Fibroblast of lung (primary cell): ENCODE measurements around the gene CGB2. TPM values are rescaled to one million over a fixed set of nuclear protein-coding genes. Genes with fewer than 3 reads are reported as not detected.

ENCODE experiments used
- DNase-seq, 2 donors: peaks; one replicate each; pipeline versions ENCODE4 v3.0.0 to v3.0.0-alpha.2; 2010; ENCODE audit warnings: low read depth in 2 of 2
- H2AFZ ChIP-seq: 2 replicates; pipeline ENCODE4 v1.5.1; 2012; ENCODE audit warnings: low read length, control low read depth, inconsistent platforms
- H3K27ac ChIP-seq: 2 replicates; pipeline ENCODE4 v1.5.1; 2011; ENCODE audit warnings: low read length, control low read depth; ENCODE audit not compliant: insufficient read depth
- H3K27me3 ChIP-seq: 2 replicates; pipeline ENCODE4 v1.5.1; 2011; ENCODE audit warnings: mild to moderate bottlenecking, low read length; ENCODE audit not compliant: control insufficient read depth, insufficient read depth
- H3K36me3 ChIP-seq: 2 replicates; pipeline ENCODE4 v1.5.1; 2011; ENCODE audit warnings: low read length; ENCODE audit not compliant: control insufficient read depth, insufficient read depth
- H3K4me1 ChIP-seq: 2 replicates; pipeline ENCODE4 v1.5.1; 2011; ENCODE audit warnings: low read length; ENCODE audit not compliant: control insufficient read depth, insufficient read depth; ENCODE audit errors: extremely low read depth
- H3K4me2 ChIP-seq: 2 replicates; pipeline ENCODE4 v1.5.1; 2011; ENCODE audit warnings: low read length, control low read depth; ENCODE audit not compliant: insufficient read depth; ENCODE audit errors: extremely low read depth
- H3K4me3 ChIP-seq, 4 experiments: fragments of 200-600 bp in 1 of 4; sonication (generic) in 1 of 4; replicated peaks in 1 of 4; 2 replicates each; pipeline ENCODE4 v1.5.1; 2011 to 2016; ENCODE audit warnings: low read length in 4 of 4, low read depth in 3 of 4, mild to moderate bottlenecking in 3 of 4, control low read depth in 2 of 4, inconsistent platforms in 1 of 4, mixed read lengths in 1 of 4; ENCODE audit not compliant: insufficient read depth in 1 of 4; ENCODE audit errors: control extremely low read depth in 1 of 4
- H3K79me2 ChIP-seq: 2 replicates; pipeline ENCODE4 v1.5.1; 2012; ENCODE audit warnings: mild to moderate bottlenecking, low read length, inconsistent platforms; ENCODE audit not compliant: control insufficient read depth, insufficient read depth
- H3K9ac ChIP-seq: 2 replicates; pipeline ENCODE4 v1.5.1; 2011; ENCODE audit warnings: mild to moderate bottlenecking, low read length, control low read depth; ENCODE audit not compliant: insufficient read depth
- H3K9me3 ChIP-seq: 2 replicates; pipeline ENCODE4 v1.5.1; 2012; ENCODE audit warnings: low read depth, low read length; ENCODE audit not compliant: control insufficient read depth, insufficient read depth
- H4K20me1 ChIP-seq: 2 replicates; pipeline ENCODE4 v1.5.1; 2011; ENCODE audit warnings: low read length; ENCODE audit not compliant: control insufficient read depth, insufficient read depth; ENCODE audit errors: extremely low read depth
- EZH2 ChIP-seq: IDR thresholded peaks from 2 replicates; pipeline ENCODE4 v1.5.1; 2012; ENCODE audit warnings: low read length, control low read depth, mild to moderate bottlenecking; ENCODE audit errors: missing control alignments
- polyA plus RNA-seq, 2 donors: library from polyadenylated mRNA; depleted of rRNA in 1 of 2; stranded (reverse) in 1 of 2; unstranded in 1 of 2; fragments of >200 nt; gene quantifications; 2 replicates each; pipeline ENCODE4 v1.2.1, GENCODE V29; 2011 to 2012; ENCODE audit warnings: missing spikeins in 1 of 2
- total RNA-seq: library from RNA; depleted of rRNA; stranded (reverse); fragments of >200 nt; gene quantifications from 2 replicates; pipeline ENCODE4 v1.2.1, GENCODE V29; 2014
- TF ChIP-seq, protein P1 (sequence below), 2 donors: IDR thresholded peaks in 1 of 2; conservative IDR thresholded peaks in 1 of 2; 1 replicate in 1 of 2; 2 replicates in 1 of 2; pipeline ENCODE4 v1.5.1; 2011 to 2012; ENCODE audit warnings: low read length in 2 of 2, control low read depth in 1 of 2, inconsistent platforms in 1 of 2, low read depth in 1 of 2, mild to moderate bottlenecking in 1 of 2

CGB2 gene
- total and polyA plus RNA-seq, 2 donors (not counting 1 experiment from before 2014, with no cell fraction given), result not detected

- Histone ChIP-seq H3K4me1 (peaks cover 14% of the 10 kb centered on the region), H2AFZ (no peak overlapping the region), H3K27me3 (no peaks in the 10 kb centered on the region), H3K79me2 (peaks cover 32% of the 10 kb centered on the region), H4K20me1 (no peaks in the 10 kb centered on the region), H3K4me3 (no peak overlapping the region), H3K4me2 (no peak overlapping the region), H3K9me3 (no peaks in the 10 kb centered on the region), H3K36me3 (peaks cover 19% of the 10 kb centered on the region), H3K27ac (no peak overlapping the region), H3K9ac (no peak overlapping the region)
- no peak for DNase-seq
- TF ChIP-seq, protein P1, sequence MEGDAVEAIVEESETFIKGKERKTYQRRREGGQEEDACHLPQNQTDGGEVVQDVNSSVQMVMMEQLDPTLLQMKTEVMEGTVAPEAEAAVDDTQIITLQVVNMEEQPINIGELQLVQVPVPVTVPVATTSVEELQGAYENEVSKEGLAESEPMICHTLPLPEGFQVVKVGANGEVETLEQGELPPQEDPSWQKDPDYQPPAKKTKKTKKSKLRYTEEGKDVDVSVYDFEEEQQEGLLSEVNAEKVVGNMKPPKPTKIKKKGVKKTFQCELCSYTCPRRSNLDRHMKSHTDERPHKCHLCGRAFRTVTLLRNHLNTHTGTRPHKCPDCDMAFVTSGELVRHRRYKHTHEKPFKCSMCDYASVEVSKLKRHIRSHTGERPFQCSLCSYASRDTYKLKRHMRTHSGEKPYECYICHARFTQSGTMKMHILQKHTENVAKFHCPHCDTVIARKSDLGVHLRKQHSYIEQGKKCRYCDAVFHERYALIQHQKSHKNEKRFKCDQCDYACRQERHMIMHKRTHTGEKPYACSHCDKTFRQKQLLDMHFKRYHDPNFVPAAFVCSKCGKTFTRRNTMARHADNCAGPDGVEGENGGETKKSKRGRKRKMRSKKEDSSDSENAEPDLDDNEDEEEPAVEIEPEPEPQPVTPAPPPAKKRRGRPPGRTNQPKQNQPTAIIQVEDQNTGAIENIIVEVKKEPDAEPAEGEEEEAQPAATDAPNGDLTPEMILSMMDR (conservative IDR thresholded peaks at IDR 0.05 in 1 of 2, IDR thresholded peaks at IDR 0.05 in 1 of 2; ENCODE audit: low read depth in 1 of 2, low read length in 2 of 2), result no peak
- TF ChIP-seq EZH2, result no peak
These were observed 42.8 kb upstream of the CGB2 start for GRCh38 chr19:48988860-48989259.

DNA sequence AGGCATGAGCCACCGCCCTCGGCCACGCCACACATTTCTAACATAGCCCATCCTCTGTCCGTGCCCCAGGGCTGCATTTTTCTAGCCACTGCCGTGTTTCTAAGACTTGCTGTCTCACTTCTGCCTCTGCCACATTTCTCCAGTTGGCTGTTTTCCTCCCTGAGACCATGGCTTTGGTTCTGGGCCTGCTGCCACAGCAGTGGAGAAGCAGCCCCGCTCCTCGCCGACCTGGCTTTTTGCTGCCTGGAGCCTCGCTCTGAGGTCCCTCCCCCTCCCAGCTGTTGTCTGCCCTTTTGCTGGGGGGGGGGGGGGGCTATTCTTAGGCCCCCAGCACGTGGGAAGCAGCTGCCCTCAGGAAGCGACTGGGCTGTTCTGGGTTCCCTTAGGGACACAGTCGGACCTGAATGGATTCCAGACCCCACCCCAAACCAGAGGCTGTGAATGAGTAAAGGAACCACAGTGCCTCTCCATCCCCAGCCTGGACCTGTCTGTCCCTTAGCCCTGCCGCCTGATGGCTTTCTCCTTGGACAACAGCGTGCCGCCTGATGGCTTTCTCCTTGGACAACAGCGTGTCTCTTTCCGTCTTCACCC, 41.9 kb upstream of the CGB2 start:
- Histone ChIP-seq H3K27ac (no peak overlapping the region), H4K20me1 (no peaks in the 10 kb centered on the region), H3K4me2 (no peak overlapping the region), H2AFZ (no peak overlapping the region), H3K27me3 (no peaks in the 10 kb centered on the region), H3K9ac (no peak overlapping the region), H3K36me3 (peaks cover 17% of the 10 kb centered on the region), H3K4me1 (peaks cover 14% of the 10 kb centered on the region), H3K79me2 (peaks cover 42% of the 10 kb centered on the region), H3K9me3 (no peaks in the 10 kb centered on the region), H3K4me3 (peak overlapping the region in 1 of 4 experiments; percentile 20)
- DNase-seq, result no peak
- TF ChIP-seq EZH2, result no peak
- TF ChIP-seq, protein P1 (conservative IDR thresholded peaks at IDR 0.05 in 1 of 2, IDR thresholded peaks at IDR 0.05 in 1 of 2; ENCODE audit: low read depth in 1 of 2, low read length in 2 of 2), result no peak

DNA sequence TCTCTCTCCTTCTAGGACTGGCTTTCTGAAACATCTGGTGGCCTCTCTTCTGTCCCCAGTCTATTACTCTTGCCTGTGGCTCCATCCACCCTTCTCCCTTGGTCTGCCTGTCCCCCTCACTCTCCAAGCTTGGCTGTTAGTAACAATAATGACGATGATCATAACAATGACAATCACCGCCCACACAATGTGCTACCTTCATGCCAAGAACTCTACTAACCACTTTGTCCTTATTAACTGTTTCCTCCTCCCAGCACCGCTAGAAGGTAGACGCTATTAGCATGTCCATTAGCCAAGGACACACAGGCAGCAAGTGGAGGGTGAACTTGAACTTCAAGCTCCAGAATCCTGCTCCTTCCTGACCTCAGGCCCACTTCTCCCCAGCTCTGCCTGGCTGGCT, 41.3 kb upstream of the CGB2 start:
- no peaks in the 10 kb centered on the region for H4K20me1 ChIP-seq
- no peaks in the 10 kb centered on the region for H3K27me3 ChIP-seq
- H3K4me3 ChIP-seq, result no peak overlapping the region
- peaks cover 19% of the 10 kb centered on the region for H3K4me1 ChIP-seq
- TF ChIP-seq, protein P1 (conservative IDR thresholded peaks at IDR 0.05 in 1 of 2, IDR thresholded peaks at IDR 0.05 in 1 of 2; ENCODE audit: low read depth in 1 of 2, low read length in 2 of 2), result no peak
- no peak for TF ChIP-seq EZH2
- peaks cover 48% of the 10 kb centered on the region for H3K79me2 ChIP-seq
- H3K4me2 ChIP-seq, result peak overlapping the region; percentile 1
- H3K9me3 ChIP-seq, result no peaks in the 10 kb centered on the region
- H3K36me3 ChIP-seq, result peaks cover 14% of the 10 kb centered on the region
- DNase-seq, result no peak
- H3K9ac ChIP-seq, result no peak overlapping the region
- H2AFZ ChIP-seq, result no peak overlapping the region
- H3K27ac ChIP-seq, result no peak overlapping the region
